ENCODE measurements around the gene ZFPM1.
"Not testable (repeated sequence)": the region's sequence is repeated elsewhere in the genome, so short reads cannot be mapped to it uniquely, and the experiment has no call there.

The ZFPM1 gene

DNA sequence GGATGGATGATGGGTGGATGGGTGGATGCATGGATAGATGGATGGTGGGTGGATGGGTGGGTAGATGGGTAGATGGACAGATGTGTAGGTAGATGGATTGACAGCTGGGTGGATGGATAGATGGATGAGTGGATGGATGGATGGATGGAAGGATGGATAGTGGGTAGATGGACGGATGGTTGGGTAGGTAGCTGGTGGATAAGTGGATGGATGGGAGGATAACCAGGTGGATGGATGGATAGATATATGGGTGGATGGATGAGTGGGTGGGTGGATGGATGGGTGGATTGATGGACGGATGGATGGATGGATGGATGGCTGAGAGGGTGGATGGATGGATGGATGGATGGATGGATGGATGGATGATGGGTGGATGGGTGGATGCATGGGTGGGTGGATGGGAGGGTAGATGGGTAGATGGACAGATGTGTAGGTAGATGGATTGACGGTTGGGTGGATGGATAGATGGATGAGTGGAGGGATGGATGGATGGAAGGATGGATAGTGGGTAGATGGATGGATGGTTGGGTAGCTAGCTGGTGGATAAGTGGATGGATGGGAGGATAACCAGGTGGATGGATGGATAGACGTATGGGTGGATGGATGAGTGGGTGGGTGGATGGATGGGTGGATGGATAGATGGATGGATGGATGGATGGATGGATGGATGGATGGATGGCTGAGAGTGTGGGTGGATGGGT, 65.5 kb downstream of the ZFPM1 start:
- DNase-seq, result not testable (repeated sequence)

DNA sequence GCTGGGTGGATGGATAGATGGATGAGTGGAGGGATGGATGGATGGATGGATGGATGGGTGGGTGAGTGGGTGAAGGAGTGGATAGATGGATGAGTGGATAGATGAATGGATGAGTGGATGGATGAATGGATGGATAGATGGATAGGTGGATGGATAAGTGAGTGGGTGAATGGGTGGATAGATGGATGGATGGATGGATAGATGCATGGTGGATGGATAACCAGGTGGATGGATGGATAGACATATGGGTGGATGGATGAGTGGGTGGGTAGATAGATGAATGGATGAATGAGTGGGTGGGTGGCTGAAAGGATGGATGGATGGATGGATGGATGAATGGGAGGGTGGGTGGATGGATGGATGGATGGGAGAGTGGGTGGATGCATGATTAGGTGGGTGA, 66.2 kb downstream of the ZFPM1 start:
- DNase-seq, result no peak

DNA sequence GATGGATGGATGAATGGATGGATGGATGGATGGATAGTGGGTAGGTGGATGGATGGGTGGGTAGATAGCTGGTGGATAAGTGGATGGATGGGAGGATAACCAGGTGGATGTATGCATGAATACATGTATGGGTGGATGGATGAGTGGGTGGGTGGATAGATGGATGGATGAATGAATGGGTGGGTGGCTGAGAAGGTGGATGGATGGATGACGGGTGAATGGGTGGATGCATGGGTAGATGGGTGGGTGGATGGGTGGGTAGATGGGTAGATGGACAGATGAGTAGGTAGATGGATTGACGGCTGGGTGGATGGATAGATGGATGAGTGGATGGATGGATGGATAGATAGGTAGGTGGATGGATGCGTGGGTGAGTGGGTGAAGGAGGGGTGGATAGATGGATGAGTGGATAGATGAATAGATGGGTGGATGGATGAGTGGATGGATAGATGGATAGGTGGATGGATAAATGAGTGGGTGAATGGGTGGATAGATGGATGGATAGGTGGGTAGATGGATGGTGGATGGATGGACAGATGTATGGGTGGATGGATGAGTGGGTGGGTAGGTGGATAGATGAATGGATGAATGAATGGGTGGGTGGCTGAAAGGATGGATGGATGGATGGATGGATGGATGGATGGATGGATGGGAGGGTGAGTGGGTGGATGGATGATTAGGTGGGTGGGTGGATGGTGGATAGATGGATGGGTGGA, 67.0 kb downstream of the ZFPM1 start:
- no peak for DNase-seq

DNA sequence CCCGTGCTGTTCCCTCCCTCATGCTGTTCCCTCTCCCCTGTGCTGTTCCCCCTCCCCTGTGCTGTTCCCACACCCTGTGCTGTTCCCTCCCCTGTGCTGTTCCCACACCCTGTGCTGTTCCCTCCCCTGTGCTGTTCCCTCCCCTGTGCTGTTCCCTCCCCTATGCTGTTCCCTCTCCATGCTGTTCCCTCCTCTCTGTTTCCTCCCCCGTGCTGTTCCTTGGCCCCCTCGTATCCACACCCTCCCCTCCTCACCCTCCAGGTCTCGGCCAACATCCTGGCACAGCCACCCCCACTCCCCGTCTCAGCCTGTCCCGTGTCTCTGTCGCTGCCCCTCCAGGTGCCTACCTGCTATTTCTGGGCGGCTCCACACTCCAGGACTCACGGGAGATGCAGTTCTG, 68.6 kb downstream of the ZFPM1 start:
- no peak for DNase-seq

DNA sequence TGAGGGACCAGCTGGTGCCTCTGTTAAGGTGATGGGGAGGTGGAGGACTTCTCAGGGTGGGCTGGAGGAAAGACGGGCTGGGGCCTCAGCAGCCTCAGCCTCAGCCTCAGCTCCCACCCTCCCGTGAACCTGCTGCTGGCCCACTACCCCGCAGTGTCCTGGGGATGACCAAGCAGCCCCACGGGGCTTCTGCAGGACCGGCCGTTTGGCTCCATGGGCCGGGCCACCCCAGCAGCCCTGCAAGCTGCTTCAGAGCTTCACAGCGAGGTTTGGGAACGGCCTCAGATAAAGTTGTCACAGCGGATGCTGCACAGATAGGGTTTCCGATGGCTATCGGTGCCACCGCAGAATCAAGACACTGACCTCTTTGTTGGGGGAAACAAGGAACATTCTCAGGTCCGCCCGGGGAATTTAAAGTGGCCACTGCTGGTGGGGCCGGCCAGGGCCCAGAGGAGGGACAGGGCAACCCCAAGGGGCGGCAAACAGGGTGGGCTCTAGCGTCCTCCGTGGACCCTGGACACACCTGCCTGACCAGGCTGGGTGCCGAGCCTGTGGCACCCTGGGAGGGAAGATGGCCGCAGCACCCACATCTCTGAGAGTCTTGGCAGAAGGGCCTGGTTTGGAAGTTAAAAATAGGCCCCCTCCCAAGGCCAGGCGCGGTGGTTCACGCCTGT, 69.3 kb downstream of the ZFPM1 start:
- no peak for DNase-seq

DNA sequence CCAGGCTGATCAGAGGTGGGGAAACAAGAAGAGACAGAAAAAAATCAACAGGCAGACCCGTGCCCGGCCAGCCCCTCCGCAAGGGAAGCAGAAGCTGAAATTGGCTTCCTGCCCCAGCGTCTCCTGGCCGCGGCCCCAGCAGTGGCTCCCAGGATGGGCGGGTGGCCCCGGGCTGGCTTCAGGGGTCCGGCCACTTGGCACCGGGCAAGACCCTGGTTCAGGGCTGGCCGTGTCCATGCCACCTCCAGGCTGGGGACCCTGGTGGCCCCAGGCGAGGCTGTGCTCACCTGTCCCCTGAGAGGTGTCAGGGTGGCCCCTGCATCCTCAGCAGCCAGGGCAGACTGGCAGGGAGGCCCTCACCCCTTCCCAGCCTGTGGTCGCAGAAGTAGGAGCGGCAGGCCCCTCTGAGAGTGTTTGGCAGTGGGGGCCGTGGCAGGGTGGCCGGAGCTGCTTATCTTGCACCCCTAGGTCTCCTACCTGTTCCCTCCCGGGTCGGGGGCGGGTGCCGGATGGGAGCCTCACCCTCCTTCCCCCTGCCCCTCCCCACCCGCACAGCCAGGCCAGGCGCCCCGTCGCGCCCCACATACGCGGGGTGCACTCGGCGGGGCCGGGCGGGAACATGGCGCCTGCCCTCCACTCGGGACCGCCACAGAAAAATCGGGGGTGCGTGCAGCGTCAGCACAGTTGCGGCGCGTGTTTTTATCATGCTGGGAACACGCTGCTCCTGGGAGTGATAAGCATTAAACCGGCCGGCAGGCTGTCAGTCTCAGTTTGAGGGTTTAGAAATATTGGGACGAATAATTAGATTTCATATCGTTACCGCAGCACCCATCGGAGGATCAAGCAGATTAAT, 70.5 kb downstream of the ZFPM1 start:
- DNase-seq, result no peak

DNA sequence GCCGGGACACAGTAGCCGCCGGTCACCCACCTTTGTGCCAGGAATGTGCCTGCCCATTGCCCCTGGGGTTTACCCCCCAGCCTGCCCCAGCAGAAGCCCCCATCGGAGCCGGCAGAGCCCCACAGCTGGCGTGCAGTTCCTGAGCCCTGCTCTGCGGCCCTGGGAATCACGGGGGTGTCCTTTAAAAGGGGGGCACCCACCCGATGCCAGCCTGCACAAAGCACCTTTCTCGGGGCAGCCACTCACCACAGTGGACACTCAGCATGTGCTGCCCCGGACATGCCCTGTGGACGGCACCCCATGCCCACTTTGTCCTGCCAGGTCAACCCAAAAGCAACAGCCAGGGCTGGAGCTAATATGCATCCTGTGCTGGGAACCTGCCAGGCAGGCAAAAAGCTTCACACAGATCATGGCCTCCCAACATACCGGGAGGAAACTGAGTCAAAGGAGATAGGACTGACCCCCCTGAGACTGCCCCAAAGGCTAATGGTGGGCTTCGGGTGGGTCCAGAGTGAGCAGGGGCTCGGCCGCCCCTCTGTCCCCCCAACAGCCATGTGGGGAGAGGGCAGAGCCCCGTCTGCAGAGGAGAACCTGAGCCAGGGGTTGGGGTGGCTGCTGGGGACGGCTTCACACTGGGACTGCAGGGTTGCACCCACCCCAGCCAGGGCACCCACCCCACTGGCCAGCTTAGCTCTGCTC, 71.3 kb downstream of the ZFPM1 start:
- no peak for DNase-seq

DNA sequence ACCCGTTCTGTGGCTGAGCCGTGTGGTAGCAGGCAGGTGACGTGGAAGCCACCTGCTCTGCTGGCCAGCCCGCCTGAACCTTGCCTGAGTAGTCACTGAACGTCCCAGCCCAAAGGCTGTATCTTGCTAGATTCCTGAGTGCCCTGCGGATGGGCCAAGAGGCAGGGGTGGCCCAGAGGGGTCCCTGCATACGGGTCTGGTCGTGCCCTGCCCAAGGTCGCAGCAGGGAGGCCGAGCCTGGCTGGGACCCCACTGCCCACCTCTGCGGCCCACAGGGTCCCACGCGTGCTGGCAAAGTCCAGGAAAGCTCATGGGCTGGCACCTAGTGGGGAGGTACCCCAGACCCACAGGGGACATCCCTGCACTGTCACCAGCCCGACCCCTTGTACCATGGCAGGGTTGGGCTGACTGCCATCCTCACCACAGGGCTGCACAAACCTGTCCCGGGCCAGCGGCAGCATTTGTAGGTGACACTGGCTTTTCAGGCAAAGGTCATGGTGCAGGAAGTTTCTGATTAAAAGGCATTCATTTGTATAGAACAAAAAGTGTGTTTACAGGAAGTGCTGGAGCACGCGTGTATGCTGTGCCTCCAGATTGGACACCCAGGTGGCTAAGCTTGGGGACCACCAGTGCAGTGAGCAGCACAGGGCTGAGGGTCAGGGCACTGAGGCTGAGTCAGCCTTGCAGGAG, 72.0 kb downstream of the ZFPM1 start:
- no peak for DNase-seq

DNA sequence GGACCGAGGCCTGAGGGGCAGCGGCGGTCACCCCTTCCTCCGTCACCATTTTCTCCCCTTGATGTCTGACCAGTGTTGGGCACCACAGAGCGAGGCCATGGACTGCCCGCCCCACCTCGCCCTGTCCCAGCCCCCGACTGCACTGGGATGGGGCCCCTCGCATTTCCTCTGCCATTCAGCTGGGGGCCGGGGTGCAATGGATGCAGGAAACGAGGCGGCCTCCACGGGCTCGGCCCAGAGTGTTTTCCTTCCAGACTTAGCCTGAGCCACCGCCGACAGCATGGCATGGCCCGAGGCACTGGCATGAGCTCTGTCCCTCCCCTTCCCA, 72.5 kb downstream of the ZFPM1 start:
- no peak for DNase-seq

DNA sequence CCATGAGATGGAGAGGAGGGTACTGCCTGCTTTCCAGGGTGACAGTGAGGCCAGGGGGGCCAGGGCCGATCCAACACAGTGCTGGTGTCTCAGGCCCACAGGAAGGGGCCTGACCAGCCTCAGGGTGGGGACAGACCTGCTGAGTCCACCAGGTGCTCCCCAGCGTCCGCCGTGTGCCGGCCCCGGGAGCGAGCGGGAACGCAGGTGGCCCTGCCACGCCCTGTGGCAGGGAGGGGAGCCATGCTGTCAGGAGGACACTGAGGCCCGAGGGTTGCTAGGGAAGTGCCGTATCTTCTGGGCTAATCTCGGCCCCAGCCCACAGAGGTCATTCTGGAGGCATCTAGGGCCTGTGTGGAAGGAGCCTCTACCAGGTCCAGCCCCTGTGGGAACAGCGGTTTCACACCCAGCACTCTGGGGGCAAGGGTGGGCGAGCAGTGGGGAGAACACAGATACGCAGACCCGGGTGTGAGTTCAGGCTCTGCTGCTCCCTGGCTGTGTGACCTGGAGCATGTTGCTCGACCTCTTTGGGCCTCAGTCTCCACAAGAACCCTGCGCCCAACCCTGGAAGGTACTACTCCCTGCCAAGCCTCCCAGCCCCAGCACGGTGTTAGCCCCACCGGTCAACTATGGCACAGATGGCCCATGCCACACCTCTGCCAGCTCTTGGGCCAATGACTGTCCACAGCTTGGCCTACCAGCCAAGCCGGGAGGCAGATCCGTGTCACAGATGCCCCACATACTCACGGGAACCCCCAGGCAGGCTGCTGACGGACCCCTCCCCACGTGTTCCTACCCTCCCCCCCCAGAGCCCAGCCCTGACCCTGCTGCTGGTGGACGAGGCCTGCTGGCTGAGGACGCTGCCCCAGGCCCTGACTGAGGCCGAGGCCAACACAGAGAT, 73.2 kb downstream of the ZFPM1 start:
- no peak for DNase-seq

DNA sequence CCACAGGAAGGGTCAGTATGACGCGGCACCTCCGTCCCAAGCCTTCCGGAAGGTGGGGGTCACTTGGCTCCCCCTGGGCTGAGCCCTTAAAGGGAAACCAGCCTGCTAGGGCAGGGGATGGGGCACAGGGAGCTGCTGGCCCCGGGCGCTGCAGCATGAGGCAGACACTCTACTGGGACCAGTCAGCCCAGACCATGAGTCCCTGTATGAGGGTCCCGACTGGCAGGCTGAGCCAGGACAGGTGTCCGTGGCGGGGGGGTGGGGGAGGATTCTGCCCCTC, 73.8 kb downstream of the ZFPM1 start:
- no peak for DNase-seq

DNA sequence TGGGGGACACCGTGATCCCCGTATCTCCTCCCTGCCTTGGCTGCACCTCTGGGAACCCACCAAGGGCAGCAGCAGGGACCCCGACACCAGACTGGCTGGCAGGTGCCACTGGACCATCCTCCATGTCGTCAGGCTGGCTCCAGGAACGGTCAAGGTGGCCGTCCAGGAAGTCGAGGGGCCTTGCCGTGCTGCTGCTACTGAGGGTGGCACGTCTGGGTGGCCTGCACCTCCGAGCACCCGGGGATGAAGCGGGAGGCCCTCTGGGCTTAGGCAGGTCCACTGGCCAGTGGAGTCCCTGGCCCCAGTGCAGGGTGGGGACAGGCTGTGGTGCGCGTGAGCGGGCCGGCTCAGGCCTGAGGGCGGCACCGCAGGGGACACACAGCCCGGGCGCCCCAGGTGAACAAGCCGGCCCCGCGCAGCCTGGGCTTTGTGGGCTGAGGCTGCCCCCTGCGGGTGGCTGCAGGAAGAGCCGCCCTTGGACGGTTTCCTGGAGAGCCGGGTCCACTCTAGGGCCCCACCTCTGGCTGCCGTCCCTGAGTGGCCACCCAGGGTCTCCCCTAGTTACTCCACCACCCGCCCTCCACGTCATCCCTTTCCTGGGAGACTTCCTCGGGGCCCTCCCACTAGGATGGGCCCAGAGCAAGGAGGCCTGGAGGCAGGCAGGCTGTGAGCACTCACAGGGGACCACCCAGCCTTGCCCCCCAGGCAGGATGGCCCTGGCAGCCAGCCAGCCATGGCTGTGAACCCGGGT, 74.3 kb downstream of the ZFPM1 start:
- DNase-seq, result peak; percentile 17

DNA sequence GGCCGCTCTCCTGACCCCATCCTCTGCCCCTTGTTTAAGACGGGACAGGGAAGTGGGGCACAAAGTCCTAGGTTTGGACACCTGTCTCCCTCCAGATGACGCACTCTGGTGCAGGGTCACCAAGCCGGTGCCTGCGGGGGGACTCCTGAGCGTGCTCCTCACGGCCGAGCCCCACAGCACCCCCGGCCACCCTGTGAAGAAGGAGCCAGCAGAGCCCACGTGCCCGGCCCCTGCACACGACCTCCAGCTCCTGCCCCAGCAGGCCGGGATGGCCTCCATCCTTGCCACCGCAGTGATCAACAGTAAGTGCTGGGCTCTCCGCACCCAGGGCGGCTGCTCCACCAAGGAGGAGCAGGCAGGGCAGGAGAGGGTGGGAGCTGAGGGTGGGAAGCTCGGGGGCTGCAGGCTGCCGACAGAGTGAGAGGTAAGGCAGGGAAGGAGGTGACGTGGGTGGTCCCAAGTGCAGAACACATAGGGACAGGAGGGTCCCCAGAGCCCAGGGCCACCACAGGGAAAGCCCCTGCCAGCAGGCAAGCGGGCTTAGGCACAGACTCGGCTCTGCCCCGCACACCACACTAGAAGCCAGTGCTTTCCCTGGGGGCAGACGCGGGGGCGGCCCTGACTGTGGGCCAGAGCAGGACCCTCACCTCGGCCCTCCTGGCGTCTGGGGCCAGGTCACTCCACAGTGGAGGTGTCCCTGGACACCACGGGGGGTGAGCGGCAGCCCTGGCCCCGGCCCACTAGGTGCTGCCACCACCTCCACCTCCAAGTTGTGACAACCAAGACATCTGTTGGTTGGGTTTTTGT, 75.1 kb downstream of the ZFPM1 start:
- no peak for DNase-seq

DNA sequence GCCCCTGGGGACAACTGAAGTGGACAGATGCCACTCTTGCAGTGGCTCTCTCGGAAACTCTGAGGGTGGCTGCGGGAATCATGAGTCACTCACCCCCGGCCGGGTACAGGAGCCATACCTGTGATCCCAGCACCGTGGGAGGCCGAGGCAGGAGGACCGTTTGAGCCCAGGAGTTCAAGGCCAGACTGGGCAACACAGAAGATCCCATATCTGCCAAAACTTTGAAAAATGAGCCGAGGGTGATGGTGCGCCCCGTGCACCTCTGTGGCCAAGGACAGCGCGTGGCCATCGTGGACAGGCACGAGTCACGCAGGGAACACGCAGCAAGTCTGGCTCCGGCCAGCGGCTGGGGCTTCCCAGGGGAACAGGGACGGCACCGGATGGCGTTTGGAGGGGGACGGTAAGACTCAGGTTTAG, 75.8 kb downstream of the ZFPM1 start:
- no peak for DNase-seq

DNA sequence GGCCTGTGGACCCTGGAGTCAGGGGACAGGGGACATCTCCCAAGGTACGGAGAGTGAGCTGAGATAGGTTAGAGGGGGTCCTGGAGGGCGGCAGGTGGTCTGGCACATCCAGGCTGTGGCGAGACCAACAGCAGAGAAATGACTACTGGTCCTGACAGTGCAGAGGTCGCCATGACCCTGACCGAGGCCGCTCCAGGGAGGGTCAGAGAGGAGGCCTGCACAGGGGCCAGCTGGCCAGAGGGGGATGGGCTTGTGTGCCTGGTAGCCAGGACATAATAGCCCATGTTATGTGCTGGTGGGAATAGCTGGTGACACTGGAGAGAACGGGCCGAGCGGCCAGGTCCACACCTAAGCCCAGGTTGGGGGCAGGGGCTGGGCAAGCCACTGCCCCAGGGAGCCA, 76.5 kb downstream of the ZFPM1 start:
- DNase-seq, result no peak

DNA sequence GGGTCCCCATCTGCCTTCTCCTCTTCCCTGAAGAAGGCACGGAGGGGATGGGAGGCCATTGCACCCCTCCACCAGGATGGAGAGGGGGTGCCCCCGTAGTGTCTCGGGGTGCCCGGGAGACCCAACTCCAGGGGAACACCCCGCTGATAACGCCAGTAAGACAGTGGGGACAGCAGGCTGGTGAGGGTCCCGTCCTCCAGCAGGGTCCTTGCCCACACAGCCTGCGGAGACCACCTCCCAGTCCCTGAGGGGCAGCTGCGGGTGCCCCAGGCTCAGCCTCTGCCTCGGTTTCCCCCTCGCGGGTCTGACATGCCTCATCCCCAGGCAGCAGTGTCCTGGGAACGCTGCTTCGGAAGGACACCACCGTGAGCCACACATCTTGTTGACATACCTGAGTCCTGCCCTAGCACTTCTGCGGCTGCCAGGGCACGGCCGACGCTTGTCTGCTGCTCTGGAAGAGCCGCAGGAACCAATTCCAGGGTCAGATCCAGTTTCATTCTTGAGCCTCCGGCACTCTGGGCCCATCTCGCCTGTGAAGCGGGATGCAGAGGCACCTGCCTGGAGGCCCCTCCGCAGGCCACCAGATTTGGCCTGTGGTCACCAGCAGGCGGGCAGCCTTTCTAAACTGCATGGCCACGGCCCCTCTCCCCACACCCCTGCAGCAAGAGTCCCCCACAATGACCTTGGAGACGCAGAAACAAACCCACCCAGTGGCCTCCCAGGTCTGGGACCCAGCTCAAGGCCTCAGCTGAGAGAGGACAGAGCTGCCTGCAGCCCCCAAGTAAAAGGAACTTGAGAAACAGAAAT, 77.2 kb downstream of the ZFPM1 start:
- no peak for DNase-seq

DNA sequence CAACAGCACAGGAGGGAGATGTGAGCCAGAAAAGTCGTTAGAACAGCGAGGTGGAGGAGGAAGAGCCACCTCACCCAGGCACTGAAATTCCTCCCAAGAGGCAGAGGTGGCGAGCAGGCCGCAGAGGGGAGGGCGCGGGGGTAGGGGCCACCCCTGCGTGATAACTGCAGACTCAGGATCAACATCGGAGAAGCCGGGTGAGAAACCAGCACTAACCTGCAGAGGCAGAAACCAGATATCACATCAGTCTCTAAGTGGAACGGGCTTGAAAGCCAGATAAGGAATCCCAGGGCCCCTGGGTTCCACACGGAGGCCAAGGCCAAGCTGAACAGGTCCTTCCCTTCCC, 77.8 kb downstream of the ZFPM1 start:
- no peak for DNase-seq

DNA sequence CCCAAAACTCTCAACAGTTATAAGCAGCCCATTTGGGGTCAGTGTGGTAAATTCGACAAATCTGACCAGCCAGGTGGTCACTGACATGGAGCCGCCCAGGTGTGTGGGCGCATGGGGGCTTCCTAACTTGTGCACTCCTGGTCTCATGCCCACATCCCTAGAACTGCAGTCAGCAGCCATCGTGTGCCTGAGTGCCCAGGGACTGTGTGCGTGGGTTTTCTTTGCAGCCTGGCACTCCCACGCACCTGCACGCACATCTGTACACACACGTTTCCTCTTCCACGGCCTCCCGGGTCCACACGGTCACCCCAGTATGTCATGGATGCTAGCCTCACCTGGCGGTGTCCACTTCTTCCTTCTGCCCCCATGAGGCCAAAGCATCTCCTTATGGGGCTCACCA, 78.3 kb downstream of the ZFPM1 start:
- DNase-seq, result no peak

DNA sequence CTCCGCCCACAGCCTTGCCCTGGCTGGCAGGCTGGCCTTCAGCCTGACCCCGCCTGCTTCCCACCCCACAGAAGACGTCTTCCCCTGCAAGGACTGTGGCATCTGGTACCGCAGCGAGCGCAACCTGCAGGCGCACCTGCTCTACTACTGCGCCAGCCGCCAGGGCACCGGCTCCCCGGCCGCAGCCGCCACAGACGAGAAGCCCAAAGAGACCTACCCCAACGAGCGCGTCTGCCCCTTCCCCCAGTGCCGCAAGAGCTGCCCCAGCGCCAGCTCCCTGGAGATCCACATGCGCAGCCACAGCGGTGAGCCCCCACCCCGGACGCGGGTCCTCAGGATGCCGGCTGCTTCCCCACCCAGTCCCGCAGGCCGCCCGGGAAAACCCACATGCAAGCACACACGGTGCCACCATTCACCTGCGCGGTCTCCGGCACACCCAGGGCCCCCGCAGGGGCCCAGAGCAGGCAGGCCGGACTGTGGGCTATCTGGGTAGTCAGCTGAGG, 78.9 kb downstream of the ZFPM1 start:
- no peak for DNase-seq

All from kidney glomerular epithelial cell (primary cell).